Inflammatory macrophage treated with lipopolysaccharide for 1 hour (primary cell): ENCODE results near the gene TICAM1.
"Not testable (repeated sequence)": the region's sequence is repeated elsewhere in the genome, so short reads cannot be mapped to it uniquely, and the experiment has no call there.

Source experiments
- DNase-seq, 2 donors: peaks; one replicate each; pipeline ENCODE4 v3.0.0-alpha.2; 2020 to 2022

TICAM1 gene

DNA sequence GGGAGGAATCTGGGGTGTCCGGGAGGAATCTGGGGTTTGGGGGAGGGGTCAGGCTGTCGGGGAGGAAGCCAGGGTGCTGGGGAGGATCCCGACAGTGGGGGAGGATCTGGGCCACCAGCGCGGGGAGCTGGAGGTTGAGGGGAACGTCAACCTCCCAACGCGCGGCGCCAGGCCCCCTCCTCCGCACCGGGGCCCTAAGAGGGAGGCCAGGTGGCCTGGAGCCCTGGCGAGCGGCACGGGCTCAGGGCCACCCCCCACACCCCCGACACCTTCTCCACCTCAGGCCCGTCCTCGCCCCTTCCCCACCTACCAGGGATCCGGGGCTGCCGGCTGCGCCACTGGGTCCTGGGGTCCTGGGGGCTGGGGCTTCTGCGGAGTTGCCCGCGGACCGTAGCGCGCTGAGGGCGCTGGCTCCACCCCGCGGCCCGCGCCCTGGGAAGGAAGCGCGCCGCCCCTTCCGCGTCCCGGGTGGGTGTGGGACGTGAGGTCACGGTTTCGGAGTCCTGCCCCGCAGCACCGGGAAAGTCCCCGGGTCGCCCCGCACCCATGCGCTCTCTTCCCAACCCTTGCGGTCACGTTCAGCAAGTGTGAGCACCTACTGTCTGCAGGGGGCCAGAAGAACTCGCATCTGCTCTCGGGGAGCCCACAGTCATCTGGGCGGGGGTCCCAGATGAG, at the start of gene TICAM1:
TICAM1 (minus strand) TSS at position 409 of the 675 bp plus-strand sequence. CDS start 13,335 bp downstream, outside the sequence.
- peak; percentile 88 to 93 for DNase-seq

DNA sequence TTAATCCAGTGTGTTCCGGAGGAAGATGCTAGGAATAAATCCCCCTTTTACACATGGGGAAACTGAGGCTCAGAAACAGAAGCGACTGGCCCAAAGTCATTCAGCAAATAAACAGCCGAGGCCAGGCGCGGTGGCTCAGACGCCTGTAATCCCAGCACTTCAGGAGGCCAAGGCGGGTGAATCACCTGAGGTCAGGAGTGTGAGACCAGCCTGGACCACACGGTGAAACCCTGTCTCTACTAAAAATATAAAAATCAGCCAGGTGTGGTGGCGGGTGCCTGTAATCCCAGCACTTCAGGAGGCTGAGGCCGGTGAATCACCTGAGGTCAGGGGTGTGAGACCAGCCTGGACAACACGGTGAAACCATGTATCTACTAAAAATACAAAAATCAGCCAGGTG, 47.5 kb upstream of the TICAM1 start:
- no peak for DNase-seq

DNA sequence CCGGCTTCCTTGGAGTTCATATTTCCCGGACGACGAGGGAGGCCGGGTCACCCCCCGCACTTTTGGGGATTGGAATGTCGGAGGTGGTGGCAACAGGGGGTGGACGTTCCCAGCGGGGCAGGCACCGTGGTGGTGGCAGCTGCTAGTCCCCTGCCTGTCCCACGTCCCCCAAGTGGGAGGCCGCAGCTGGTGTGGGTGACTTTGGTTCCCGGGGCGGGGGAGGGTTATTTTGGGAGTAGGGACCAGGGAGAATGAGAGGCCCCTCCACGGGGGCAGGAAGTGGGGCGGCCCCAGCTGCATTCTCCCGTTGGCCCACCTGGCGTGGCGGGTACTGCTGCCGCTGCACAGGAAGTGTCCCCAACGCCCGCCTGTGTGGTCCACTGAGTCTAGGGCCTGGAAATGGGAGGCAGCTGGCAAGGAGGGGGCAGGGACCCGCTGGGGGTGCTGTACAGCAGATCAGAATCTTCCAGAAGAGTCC, 47.0 kb upstream of the TICAM1 start:
- no peak for DNase-seq

DNA sequence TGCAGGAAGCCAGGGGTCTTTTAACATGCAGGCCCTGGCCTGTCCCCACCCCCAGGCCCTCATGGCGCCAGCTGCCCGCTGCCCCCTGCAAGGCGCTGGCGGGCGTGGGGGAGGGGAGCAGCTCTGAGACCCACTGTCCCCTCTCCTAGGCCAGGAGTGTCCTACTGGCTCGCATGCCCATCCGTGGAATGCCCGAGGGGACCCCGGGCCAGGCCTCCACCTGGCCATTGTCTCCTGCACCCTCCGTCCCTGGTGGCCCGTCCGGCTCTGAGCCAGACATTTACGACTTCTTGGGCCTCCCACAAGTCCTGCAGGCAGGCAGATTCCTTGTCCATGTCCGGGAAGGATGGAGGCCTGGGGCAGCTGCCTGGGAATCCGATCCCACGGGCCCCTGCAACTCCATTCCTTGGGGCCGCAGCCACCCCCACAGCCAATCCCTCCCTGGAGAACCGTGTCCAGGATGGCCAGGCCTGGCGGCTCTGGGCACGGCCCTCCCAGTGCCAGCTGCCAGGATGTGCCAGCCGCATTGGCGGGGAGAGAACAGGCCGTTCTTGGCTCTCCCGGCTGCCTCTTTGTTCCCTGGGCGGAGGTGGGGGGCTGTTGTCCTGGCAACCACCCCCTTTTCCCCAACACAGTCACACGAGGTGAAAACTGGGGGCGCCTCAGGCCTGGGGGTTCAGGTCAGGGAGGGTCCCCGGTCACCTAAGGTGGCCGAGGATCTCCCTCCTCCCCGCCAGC, 46.4 kb upstream of the TICAM1 start:
- DNase-seq, result no peak

DNA sequence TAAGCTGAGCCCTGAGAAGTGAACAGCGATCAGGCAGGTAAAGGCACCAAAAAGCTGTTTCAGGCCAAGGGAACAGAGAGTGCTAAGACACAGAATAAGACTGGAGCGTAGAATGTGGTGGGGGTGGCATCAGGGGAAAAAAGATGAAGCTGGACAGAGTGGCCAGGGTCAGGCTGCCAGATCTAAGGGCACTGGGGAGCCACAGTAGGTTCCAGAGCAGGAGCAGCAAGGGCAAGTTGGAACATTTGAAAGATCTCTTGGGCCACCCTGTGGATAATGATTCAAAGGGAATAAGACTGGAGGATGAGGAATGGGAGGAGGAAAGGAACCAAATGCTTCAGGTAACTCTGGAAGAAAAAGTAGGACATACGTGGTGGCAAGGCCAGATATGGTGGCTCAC, 42.4 kb upstream of the TICAM1 start:
- no peak for DNase-seq

DNA sequence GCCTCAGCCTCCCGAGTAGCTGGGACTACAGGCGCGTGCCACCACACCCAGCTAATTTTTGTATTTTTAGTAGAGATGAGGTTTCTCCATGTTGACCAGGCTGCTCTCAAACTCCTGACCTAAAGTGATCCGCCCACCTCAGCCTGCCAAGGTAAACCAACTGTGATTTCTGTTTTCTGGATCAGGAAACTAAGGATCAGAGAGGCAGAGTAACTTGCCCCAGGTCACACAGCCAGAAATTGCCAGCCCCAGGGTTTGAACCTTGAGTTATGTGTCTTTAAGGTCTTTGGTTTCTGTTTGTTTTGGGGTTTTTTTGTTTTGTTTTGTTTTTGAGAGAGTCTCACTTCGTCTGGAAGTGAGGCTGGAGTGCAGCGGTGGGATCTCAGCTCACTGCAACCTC, 40.2 kb upstream of the TICAM1 start:
- DNase-seq, result no peak

DNA sequence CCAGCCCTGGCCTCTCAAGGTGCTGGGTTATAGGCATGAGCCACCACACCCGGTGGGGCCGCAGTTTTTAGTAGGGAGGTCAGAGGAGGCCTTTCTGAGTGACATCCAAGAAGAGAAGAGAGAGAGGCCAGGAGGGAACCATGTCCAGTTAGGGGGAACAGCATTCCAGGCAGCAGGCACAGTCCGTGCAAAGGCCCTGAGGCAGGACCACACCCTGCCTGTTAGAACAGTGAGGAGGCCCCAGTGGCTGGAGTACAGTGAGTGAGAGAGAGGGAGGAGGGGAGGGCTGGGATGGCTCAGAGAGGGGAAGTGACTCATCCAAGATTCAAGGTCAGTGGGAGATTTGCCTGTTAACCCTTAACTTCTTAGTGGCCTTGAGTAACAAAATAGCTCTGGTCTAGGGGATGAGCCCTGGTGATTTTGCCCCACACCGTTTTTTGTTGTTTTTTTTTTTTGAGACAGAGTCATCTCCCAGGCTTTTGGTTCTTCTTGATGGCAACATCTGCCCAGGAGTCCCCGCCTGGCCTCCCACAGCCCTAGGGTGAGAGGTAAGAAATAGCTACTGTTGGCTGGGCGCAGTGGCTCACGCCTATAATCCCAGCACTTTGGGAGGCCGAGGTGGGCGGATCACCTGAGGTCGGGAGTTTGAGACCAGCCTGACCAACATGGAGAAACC, 38.7 kb upstream of the TICAM1 start:
- peak; percentile 85 to 91 for DNase-seq

DNA sequence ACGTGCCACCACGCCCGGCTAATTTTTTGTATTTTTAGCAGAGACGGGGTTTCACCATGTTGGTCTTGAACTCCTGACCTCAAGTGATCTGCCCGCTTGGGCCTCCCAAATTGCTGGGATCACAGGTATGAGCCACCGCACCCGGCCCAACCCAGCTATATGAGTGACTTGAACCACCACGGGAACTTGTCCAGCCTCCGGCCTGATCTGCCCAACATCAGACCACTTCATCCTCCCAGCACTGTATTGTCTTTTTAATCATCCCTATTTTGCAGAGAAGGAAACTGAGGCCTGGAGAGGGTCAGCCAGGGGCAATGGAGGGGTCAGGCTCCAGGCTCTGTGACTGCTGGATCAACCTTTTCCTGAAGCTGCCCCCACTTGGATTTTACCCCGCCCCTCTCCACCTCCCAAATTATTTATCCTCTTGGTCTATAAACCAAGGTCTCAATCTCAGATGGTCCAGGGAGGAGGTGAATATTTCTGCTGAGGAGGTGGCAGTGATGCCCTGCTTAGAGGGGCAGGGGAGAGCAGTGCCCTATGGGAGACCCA, 36.8 kb upstream of the TICAM1 start:
- no peak for DNase-seq

DNA sequence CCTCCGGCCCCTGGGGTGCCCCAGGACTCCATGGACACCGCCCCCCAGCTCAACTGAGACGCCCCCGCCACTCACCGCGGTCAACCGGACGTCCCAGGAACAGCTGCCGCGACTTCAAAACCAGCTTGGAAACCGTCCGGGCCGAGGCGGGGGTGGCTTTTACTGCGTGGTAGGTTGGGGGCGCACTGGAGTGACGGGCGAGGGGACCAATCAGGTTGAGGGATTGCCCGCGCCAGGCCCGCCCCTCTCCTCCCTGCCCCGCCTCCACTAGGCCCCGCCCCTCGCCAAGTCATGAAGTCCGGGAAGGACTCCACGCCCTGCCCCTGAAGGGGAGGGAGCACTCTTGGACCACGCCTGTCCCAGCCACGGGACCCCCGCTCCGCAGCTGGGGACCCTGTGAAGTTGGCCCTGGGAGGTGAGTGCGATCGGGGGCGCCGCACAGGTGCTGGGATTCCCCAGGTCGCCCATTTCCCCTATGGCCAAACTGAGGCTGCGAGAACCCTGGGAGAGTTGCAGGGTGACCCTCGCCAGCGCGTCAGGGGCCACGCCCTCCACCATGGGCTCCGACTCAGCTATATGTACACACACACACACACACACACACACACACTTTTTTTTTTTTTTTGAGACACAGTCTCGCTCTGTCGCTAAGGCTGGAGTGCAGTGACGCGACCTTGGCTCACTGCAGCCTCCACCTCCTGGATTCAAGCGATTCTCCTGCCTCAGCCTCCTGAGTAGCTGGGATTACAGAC, 36.2 kb upstream of the TICAM1 start, which contains the start of gene PLIN3:
PLIN3 (minus strand) TSS at position 134 of the 752 bp plus-strand sequence. CDS start 6,273 bp downstream, outside the sequence.
- DNase-seq, result peak; percentile 89 to 98

DNA sequence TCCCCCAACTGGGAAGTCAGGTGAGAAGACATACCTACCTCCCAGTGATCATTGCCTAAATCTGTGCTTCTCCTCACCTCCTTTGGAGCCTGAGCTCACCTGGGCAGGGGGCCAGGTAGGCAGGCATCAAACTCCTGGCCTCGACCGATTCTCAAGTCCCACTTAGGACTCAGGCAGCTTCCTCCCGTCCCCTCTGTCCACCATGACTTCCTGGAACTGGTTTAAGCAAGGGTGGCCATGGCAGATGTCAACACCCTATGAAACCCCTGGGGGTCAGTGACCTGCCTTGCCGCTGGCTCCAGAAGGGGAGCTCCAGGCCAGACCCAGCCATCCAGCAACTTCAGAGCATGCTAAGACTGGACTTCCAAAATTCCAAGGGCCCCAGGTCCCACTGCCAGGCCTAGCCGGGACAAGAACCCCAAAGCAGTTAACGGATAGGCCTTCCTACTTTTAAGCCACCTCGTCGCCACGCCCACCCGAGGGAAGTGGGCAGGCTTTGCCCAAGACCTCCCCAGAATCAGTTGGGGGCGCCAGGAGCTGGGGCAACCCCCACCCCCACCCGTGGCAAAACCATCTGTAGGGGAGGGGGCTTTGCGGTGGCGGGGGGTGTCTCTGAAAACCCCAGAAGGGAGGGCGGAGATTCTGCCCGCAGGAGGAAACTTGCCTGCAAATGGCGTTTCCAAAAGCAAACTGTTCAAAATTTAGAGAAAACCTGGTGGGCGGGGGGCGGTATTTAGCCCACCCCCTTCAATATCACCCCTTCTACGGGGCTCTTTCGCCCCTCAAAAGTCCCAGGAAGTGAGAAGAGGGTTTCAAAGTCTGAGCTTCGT, 35.3 kb upstream of the TICAM1 start:
- peak; percentile 66 to 75 for DNase-seq

DNA sequence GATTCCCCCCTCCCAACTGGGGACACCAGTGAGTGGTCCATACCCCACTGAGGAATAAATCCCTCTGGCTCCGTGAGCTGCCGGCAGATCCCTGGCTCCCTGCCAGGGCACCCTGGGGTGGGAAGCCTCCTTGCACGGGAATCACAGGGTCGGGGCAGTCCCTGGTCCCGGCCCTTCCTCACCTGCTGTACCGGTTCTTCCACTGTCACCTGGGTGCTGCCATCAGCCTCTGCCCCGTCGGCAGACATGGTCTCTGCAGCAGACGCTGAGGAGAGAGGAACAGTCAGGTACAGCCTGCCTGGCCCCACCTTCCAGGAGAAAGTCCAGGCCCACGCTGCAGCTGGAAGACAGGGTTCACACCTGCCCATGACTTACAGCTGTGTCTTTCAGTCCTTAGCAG, 29.6 kb upstream of the TICAM1 start:
- no peak for DNase-seq

DNA sequence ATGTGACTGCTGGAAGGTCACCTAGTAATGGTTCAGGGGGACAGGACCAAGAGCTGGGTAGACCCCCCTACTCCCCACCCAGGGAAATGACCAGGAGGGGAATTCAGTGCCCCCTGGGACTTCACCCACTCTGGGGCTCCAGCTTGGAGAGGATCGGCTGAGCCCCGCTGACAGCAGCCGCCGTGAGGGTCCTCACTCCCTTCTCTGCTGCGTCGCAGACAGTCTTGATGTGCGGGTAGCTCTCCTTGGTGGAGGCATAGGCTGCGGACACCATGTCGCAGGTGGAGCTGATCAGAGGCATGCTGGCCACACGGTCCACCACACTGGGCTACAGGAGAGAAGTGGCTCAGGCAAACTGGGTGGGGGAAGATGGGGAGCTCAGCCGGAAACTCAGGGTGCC, 28.2 kb upstream of the TICAM1 start:
- no peak for DNase-seq

DNA sequence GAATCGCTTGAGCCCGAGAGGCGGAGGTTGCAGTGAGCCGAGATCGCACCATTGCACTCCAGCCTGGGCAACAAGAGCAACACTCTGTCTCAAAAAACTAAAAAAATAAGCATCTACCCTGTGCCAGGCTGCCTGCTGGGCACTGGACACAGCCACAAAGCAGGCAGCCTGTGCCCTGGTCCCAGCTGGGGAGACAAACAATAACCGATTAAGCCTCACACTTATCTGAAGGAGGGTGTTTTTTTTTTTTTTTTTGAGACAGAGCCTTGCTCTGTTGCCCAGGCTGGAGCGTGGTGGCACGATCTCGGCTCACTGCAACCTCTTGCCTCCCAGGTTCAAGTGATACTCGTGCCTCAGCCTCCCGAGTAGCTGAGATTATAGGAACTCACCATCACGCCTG, 25.0 kb upstream of the TICAM1 start:
- not testable (repeated sequence) for DNase-seq

DNA sequence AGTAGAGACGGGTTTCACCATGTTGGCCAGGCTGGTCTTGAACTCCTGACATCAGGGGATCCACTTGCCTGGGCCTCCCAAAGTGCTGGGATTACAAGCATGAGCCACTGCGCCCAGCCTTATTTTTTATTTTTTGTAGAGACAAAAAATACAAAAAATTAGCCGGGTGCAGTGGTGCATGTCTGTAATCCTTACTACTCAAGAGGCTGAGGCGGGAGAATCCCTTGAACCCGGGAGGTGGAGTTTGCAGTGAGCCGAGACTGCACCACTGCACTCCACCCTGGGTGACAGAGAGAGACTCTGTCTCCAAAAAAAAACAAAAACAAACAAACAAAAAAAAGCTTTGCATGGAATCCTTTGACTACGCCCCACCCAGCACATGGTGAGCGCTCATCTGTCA, 22.0 kb upstream of the TICAM1 start:
- DNase-seq, result not testable (repeated sequence)

DNA sequence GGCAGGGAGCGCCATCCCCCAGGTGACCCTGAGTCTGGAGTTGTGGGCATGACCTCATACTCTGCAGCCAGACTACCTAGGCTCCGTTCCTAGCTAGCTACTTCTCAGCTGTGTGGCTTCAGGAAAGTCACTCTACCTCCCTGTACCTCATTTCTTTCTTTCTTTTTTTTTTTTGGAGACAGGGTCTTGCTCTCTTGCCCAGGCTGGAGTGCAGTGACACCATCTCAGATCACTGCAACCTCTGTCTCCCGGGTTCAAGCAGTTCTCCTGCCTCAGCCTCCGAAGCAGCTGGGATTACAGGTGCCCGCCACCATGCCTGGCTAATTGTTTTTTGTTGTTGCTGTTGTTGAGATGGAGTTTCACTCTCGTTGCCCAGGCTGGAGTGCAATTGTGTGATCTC, 21.0 kb upstream of the TICAM1 start:
- no peak for DNase-seq

DNA sequence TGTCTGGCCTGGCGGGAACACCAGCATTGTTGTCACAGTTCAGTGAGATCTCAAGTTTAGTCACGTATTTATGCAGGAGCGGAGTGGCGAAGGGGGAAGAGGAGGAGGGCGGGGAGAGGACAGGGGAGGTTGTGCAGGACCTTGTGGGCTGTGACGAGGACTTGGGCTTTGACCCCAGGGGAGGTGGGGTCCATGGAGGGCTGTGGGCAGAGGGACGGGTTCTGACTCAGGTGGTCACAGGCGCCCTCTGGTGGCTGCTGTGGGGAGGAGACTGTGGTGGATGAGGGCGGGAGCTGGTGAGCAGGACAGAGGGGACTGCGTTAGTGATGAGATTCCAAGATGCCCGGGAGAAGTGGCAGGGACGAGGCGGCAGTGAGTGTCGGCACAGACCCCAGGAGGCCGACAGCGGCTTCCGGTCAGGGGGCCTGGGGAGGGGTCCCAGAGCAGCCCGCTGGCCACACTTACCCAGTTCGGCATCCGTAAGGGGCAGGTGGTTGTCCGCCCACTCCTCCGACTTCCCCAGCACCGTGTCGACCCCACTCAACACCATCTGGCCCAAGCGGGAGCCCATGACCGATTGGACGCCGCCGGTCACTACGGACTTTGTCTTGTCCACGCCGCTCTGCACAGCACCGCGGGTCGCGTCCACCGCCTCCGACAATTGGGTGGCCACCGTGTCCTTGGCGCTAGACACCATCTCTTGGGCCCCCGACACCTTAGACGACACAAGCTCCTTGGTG, 20.2 kb upstream of the TICAM1 start:
- DNase-seq, result peak in 1 of 2 donors; percentile 65

DNA sequence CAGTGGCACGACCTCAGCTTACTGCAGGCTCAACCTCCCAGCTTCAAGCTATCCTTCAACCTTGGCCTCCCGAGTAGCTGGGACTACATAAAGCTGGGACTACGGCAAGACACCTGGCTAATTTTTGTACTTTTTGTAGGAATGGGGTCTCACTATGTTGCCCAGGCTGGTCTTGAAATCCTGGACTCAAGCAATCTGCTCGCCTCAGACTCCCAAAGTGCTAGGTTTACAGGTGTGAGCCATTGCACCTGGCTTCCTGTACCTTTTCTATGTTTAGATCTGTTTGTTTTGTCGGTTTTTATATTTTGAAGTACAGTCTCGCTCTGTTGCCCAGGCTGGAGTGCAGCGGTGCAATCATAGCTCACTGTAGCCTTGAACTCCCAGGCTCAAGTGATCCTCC, 17.5 kb upstream of the TICAM1 start:
- DNase-seq, result no peak

DNA sequence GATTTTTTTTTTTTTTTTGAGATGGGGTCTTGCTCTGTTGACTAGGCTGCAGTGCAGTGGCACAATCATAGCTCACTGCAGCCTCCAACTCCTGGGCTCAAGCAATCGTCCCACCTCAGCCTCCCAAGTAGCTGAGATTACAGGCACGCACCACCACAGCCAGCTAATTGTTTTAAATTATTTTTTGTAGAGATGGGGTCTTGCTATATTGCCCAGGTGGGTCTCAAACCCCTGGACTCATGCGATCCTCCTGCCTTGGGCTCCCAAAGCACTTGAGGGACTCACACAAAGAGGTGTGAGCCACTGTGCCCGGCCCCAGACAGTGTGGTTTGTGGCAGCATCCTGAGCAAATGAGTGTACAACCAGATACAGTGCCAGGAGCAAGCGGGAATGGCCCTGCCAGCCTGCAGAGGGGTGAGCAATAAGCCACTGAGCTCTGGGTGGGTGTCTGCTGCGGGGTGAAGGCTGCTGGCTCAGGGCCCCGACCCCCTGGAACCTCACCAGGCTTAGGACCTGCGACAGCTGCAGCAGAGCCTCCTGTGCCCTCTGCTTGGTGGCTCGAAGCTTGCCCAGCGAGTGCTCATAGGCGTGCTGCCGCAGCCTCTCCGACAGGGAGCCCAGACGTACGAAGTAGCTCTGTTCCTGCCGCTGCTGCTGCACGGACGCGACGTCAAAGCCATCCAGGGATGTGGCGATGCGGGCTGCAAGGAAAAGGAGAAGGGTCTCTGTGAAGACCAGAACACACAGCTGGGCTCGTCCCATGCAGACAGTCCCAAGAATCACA, 15.9 kb upstream of the TICAM1 start:
- DNase-seq, result no peak

DNA sequence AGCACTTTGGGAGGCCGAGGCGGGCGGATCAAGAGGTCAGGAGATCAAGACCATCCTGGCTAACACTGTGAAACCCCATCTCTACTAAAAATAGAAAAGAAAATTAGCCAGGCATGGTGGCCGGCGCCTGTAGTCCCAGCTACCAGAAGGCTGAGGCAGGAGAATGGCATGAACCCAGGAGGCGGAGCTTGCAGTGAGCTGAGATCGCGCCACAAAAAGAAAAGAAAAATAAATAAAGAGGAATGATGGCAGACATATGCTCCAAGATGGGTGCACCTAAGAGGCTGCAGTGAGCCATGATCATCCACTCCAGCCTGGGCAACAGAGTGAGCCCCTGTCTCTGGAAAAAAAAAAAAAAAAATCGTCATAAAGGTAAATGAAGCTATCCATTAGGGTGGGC, 14.5 kb upstream of the TICAM1 start:
- DNase-seq, result not testable (repeated sequence)
